HG03066 (cell line): ENCODE results near the gene POP4.
A peak's percentile ranks its signal among the peaks of the same experiment; 100 is the strongest.
"Not testable (repeated sequence)": the region's sequence is repeated elsewhere in the genome, so short reads cannot be mapped to it uniquely, and the experiment has no call there.

ENCODE experiments used
- ATAC-seq: cut with Tn5 transposase; IDR thresholded peaks from one replicate; pipeline ENCODE4 v1.9.1; 2021; ENCODE audit warnings: low read depth; ENCODE audit not compliant: unreplicated experiment

POP4 gene

GRCh38 chr19:29605653-29606419, at the start of gene POP4:
Gene POP4 (plus strand): TSS chr19:29606283. CDS start chr19:29606319, 36 bp downstream.
- ATAC-seq, result peak; percentile 66

- ATAC-seq, result not testable (repeated sequence)
Measured at GRCh38 chr19:29559110-29559509, 47.0 kb upstream of the POP4 start.

GRCh38 chr19:29559743-29560142, 46.3 kb upstream of the POP4 start:
- no peak for ATAC-seq

GRCh38 chr19:29560313-29561075, 45.6 kb upstream of the POP4 start:
- no peak for ATAC-seq

GRCh38 chr19:29561601-29562000, 44.5 kb upstream of the POP4 start:
- ATAC-seq, result no peak

GRCh38 chr19:29562299-29563297, 43.5 kb upstream of the POP4 start:
- no peak for ATAC-seq

GRCh38 chr19:29563486-29564101, 42.5 kb upstream of the POP4 start:
- ATAC-seq, result no peak

GRCh38 chr19:29564574-29565005, 41.5 kb upstream of the POP4 start:
- no peak for ATAC-seq

GRCh38 chr19:29565171-29565570, 40.9 kb upstream of the POP4 start:
- ATAC-seq, result no peak

GRCh38 chr19:29566496-29567054, 39.5 kb upstream of the POP4 start:
- ATAC-seq, result no peak

- no peak for ATAC-seq
Measured at GRCh38 chr19:29567366-29567915, 38.6 kb upstream of the POP4 start.

- ATAC-seq, result no peak
Measured at GRCh38 chr19:29568036-29569025, 37.8 kb upstream of the POP4 start.

- ATAC-seq, result no peak
Measured at GRCh38 chr19:29569038-29569911, 36.8 kb upstream of the POP4 start.

GRCh38 chr19:29571181-29571580, 34.9 kb upstream of the POP4 start:
- ATAC-seq, result no peak

GRCh38 chr19:29573486-29573885, 32.6 kb upstream of the POP4 start:
- ATAC-seq, result no peak

- no peak for ATAC-seq
Measured at GRCh38 chr19:29574510-29574909, 31.6 kb upstream of the POP4 start.

GRCh38 chr19:29576046-29576606, 30.0 kb upstream of the POP4 start:
- ATAC-seq, result no peak
